HEK293T (cell line): ENCODE data around the gene FXYD6.

Experiments used
- CTCF ChIA-PET: fragments of 350-600 bp; formaldehyde crosslinking; extraction: SDS; loops from one replicate; lab custom pipeline; 2021; ENCODE audit warnings: antibody characterized with exemption, inconsistent platforms; lab: Yijun Ruan, JAX
- POLR2A ChIA-PET: fragments of 350-600 bp; formaldehyde crosslinking; extraction: SDS; loops from one replicate; lab custom pipeline; 2020; ENCODE audit warnings: antibody characterized with exemption, inconsistent platforms; lab: Yijun Ruan, JAX
- DNase-seq: peaks from one replicate; pipeline ENCODE4 v3.0.0; 2012; ENCODE audit warnings: mixed read lengths; ENCODE audit errors: extremely low spot score
- ARNT ChIP-seq: fragments of 450-650 bp; IDR thresholded peaks from 2 replicates; pipeline ENCODE4 v1.6.1; 2017; ENCODE audit warnings: mild to moderate bottlenecking
- BHLHE40 ChIP-seq: fragments of 450-650 bp; IDR thresholded peaks from 2 replicates; pipeline ENCODE4 v1.6.1; 2016; ENCODE audit warnings: mild to moderate bottlenecking, moderate library complexity, borderline replicate concordance
- CTBP1 ChIP-seq: fragments of 450-650 bp; IDR thresholded peaks from 2 replicates; pipeline ENCODE4 v1.6.1; 2016; ENCODE audit warnings: borderline replicate concordance
- ELF4 ChIP-seq: fragments of 450-650 bp; IDR thresholded peaks from 2 replicates; pipeline ENCODE4 v1.6.1; 2017; ENCODE audit warnings: antibody characterized with exemption
- FOXA1 ChIP-seq: fragments of 450-650 bp; IDR thresholded peaks from 2 replicates; pipeline ENCODE4 v1.6.1; 2016; ENCODE audit warnings: mild to moderate bottlenecking
- FOXK2 ChIP-seq: fragments of 450-650 bp; IDR thresholded peaks from 2 replicates; pipeline ENCODE4 v1.6.1; 2016; ENCODE audit warnings: mild to moderate bottlenecking
- FOXM1 ChIP-seq: fragments of 450-650 bp; IDR thresholded peaks from 2 replicates; pipeline ENCODE4 v1.6.1; 2017; ENCODE audit warnings: mild to moderate bottlenecking, borderline replicate concordance
- HDGF ChIP-seq: fragments of 450-650 bp; IDR thresholded peaks from 2 replicates; pipeline ENCODE4 v1.6.1; 2017; ENCODE audit warnings: antibody characterized with exemption, borderline replicate concordance
- L3MBTL2 ChIP-seq: fragments of 450-650 bp; conservative IDR thresholded peaks from 2 replicates; pipeline ENCODE4 v1.6.1; 2016; ENCODE audit warnings: mild to moderate bottlenecking
- LEF1 ChIP-seq: fragments of 450-650 bp; IDR thresholded peaks from 2 replicates; pipeline ENCODE4 v1.6.1; 2017; ENCODE audit warnings: mild to moderate bottlenecking, borderline replicate concordance
- NFRKB ChIP-seq: fragments of 450-650 bp; IDR thresholded peaks from 2 replicates; pipeline ENCODE4 v1.6.1; 2016; ENCODE audit warnings: mild to moderate bottlenecking, moderate library complexity
- SP1 ChIP-seq: fragments of 450-650 bp; IDR thresholded peaks from 2 replicates; pipeline ENCODE4 v1.6.1; 2017
- SUZ12 ChIP-seq: fragments of 450-650 bp; IDR thresholded peaks from 2 replicates; pipeline ENCODE4 v1.6.1; 2016; ENCODE audit warnings: mild to moderate bottlenecking
- TARDBP ChIP-seq: fragments of 450-650 bp; IDR thresholded peaks from 2 replicates; pipeline ENCODE4 v1.6.1; 2016
- ZNF384 ChIP-seq: fragments of 450-650 bp; IDR thresholded peaks from 2 replicates; pipeline ENCODE4 v1.6.1; 2016
- TF ChIP-seq, protein P1 (sequence below): fragments of 450-650 bp; IDR thresholded peaks from 2 replicates; pipeline ENCODE4 v1.6.1; 2016

The FXYD6 gene

GRCh38 chr11:117794135-117794534 is 82.3 kb downstream of the FXYD6 start:
- no peak for DNase-seq
- ChIA-PET CTCF (no interaction called here), POLR2A (no interaction called here)
- no peak for TF ChIP-seq FOXK2
- TF ChIP-seq SP1: no peak
- no peak for TF ChIP-seq ZNF384
- TF ChIP-seq NFRKB: no peak
- no peak for TF ChIP-seq L3MBTL2

DNA sequence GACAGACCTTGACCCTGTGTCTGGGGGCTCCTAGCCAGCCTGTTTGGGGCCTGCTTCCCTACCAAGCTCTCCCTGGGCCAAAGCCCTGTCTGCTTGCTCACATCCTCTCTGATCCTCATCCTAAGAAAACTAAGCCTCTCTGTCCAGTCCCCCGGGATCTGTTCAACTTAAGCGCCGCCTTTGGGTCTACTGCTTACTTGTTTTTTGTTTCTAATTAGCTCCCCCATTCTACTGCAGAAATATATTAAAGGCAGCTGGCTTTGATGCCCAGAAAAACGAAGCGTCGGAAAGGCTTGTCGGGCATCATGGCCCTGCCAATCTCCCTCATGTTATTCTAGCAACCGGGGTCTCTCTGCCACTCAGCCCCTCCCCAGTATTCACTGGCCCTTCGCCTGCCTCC is 82.9 kb downstream of the FXYD6 start:
- CTCF ChIA-PET: no interaction called here
- no peak for TF ChIP-seq FOXM1
- no peak for TF ChIP-seq SP1
- TF ChIP-seq SUZ12: no peak
- TF ChIP-seq ARNT: no peak
- no peak for TF ChIP-seq NFRKB
- TF ChIP-seq CTBP1: no peak
- TF ChIP-seq, protein P1, sequence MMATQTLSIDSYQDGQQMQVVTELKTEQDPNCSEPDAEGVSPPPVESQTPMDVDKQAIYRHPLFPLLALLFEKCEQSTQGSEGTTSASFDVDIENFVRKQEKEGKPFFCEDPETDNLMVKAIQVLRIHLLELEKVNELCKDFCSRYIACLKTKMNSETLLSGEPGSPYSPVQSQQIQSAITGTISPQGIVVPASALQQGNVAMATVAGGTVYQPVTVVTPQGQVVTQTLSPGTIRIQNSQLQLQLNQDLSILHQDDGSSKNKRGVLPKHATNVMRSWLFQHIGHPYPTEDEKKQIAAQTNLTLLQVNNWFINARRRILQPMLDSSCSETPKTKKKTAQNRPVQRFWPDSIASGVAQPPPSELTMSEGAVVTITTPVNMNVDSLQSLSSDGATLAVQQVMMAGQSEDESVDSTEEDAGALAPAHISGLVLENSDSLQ: no peak
- no peak for TF ChIP-seq L3MBTL2
- TF ChIP-seq FOXA1: no peak
- no peak for DNase-seq
- POLR2A ChIA-PET: interaction anchor here (1.7 kb wide), 1 partner anchor 15 kb away, joined by 4 read pairs; no protein-coding TSS in a partner anchor

DNA sequence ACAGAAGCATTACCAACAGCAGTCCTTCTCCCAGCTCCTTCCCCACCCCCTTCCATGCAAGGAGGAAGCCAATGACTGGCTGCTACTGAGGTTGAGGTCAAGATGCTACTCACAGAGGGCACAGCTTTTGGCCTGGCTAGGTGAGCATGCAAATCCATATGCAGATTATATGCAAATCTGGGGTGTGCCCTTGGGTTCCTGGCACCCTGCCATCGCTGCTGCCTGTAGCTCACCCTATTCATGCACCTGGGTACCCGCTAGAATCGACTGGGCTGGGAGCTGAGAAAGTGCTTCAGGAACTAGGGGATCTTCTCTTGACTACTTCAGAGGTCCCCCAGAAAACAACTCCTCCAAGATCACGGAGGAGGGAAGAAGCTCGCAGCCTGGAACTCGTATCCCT is 83.5 kb downstream of the FXYD6 start:
- TF ChIP-seq FOXA1 (no peak), L3MBTL2 (no peak), SP1 (no peak), TARDBP (no peak), LEF1 (no peak), HDGF (no peak), ZNF384 (no peak), FOXM1 (no peak), SUZ12 (no peak), CTBP1 (no peak), NFRKB (no peak), ARNT (no peak), BHLHE40 (no peak), ELF4 (no peak), FOXK2 (no peak)
- TF ChIP-seq, protein P1: no peak
- CTCF ChIA-PET: no interaction called here
- POLR2A ChIA-PET: interaction anchor here (1.7 kb wide), 1 partner anchor 14 kb away, joined by 4 read pairs; no protein-coding TSS in a partner anchor

DNA sequence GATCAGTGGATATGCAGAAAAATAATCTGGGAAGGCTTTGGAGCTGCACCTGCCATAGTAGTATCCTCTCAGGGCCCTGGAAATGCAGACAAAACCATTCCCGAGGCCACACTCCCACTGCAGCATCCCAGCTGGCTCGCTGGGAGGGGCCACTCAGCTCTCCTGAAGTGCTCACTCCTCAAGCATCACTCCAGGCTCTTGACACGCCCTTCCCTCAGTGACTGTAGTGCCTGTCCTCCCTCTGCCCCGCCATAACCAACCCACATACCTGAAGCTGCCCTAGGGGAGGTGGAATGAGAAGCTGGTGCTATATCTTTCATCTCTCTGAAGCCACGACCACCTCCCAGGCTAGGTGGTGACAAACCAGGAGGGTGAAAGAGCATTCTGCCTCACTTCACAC is 84.2 kb downstream of the FXYD6 start:
- TF ChIP-seq SUZ12: no peak
- no peak for TF ChIP-seq NFRKB
- CTCF ChIA-PET: no interaction called here
- DNase-seq: no peak
- POLR2A ChIA-PET: interaction anchor here (1.7 kb wide), 1 partner anchor 14 kb away, joined by 4 read pairs; no protein-coding TSS in a partner anchor

More for the DNA sequence above, 83.5 kb downstream of the FXYD6 start:
- DNase-seq: no peak

GRCh38 chr11:117790279-117790678 is 86.2 kb downstream of the FXYD6 start:
- DNase-seq: no peak
- CTCF ChIA-PET: interaction anchor here (1.5 kb wide), 1 partner anchor 17 kb away, joined by 5 read pairs; no protein-coding TSS in a partner anchor
- POLR2A ChIA-PET: no interaction called here

DNA sequence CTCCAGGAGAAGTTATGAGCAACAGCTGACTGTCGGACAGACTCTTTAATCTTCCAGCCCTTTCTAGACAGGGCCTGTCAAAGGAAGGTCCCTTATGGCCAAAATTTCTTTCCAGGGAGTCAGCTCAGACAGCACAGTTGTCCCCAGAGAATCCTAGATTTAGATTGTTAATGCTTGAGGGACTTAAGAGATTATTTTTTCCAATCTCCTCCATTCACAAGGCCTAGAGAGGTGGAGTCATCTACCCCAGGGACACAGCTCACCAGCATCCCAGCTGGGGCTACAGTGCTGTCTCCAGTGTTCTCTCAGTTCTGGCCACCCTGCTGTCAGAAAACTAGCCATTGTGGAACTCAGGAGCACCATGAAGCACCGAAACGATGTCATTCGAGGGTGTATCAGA is 87.2 kb downstream of the FXYD6 start:
- POLR2A ChIA-PET: no interaction called here
- no peak for DNase-seq
- no peak for TF ChIP-seq ARNT
- TF ChIP-seq SP1: no peak
- TF ChIP-seq CTBP1: no peak
- TF ChIP-seq ZNF384: no peak
- TF ChIP-seq, protein P1: no peak
- no peak for TF ChIP-seq FOXA1
- no peak for TF ChIP-seq LEF1
- TF ChIP-seq ELF4: no peak
- TF ChIP-seq FOXM1: no peak
- TF ChIP-seq L3MBTL2: no peak
- TF ChIP-seq TARDBP: no peak
- no peak for TF ChIP-seq FOXK2
- TF ChIP-seq SUZ12: no peak
- no peak for TF ChIP-seq HDGF
- TF ChIP-seq BHLHE40: no peak
- no peak for TF ChIP-seq NFRKB
- CTCF ChIA-PET: interaction anchor here (1.5 kb wide), 1 partner anchor 18 kb away, joined by 5 read pairs; no protein-coding TSS in a partner anchor

More at GRCh38 chr11:117790279-117790678, 86.2 kb downstream of the FXYD6 start:
- TF ChIP-seq ZNF384 (no peak), ELF4 (no peak), BHLHE40 (no peak), FOXM1 (no peak), L3MBTL2 (no peak), TARDBP (no peak), HDGF (no peak), SP1 (no peak), CTBP1 (no peak), SUZ12 (no peak), ARNT (no peak), NFRKB (no peak)
